Stomach (tissue), 4 donors: ENCODE data around the gene HSF4.

Experiments
- POLR2A ChIP-seq, 4 donors: fragments of 450-650 bp; IDR thresholded peaks; one replicate each; pipeline ENCODE4 v1.6.1; 2016; ENCODE audit warnings: antibody characterized with exemption in 4 of 4, control low read depth in 2 of 4, mild to moderate bottlenecking in 1 of 4, moderate library complexity in 1 of 4
- TF ChIP-seq, protein P1 (sequence below), 7 experiments: fragments of 450-650 bp in 4 of 7; fragments of 200-600 bp in 3 of 7; sonication (generic) in 3 of 7; IDR thresholded peaks; one replicate each; pipeline ENCODE4 v1.5.1; 2016 to 2019; ENCODE audit warnings: antibody characterized with exemption in 7 of 7, control low read depth in 2 of 7, mild to moderate bottlenecking in 1 of 7

DNA sequence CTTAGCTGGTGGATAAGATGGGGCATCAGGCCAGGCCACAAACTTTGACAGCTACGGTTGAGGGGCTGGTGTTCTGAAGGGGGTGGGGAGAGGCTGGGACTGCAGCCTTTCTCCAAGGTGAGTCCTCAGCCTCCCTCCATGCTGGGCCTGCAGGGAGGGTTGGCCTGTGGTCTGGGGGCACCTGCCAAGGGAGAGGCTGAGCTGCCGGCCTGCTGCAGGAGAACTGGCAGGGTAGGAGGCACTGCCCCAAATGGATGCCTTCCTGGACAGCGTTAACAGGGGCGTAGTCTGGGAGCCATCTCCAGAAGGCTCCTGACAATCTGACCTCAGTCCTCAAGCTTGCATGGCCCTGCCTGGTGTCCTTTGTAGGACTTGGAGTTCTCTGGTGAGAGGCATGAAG lies 39.5 kb downstream of the HSF4 start:
- no peak for TF ChIP-seq POLR2A (IDR thresholded peaks at IDR 0.05)
- TF ChIP-seq, protein P1, sequence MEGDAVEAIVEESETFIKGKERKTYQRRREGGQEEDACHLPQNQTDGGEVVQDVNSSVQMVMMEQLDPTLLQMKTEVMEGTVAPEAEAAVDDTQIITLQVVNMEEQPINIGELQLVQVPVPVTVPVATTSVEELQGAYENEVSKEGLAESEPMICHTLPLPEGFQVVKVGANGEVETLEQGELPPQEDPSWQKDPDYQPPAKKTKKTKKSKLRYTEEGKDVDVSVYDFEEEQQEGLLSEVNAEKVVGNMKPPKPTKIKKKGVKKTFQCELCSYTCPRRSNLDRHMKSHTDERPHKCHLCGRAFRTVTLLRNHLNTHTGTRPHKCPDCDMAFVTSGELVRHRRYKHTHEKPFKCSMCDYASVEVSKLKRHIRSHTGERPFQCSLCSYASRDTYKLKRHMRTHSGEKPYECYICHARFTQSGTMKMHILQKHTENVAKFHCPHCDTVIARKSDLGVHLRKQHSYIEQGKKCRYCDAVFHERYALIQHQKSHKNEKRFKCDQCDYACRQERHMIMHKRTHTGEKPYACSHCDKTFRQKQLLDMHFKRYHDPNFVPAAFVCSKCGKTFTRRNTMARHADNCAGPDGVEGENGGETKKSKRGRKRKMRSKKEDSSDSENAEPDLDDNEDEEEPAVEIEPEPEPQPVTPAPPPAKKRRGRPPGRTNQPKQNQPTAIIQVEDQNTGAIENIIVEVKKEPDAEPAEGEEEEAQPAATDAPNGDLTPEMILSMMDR (IDR thresholded peaks at IDR 0.05), result no peak
